GM13977 (cell line): ENCODE data around the gene GUCA2A.

Experiments
- DNase-seq: peaks from one replicate; pipeline ENCODE4 v3.0.0; 2012; ENCODE audit warnings: low spot score
- CTCF ChIP-seq: IDR thresholded peaks from 2 replicates; pipeline ENCODE4 v1.5.1; 2012; ENCODE audit warnings: mild to moderate bottlenecking, control low read depth; ENCODE audit not compliant: insufficient read depth; ENCODE audit errors: extremely low read depth, missing control alignments
- in situ Hi-C: fragments of 300-500 bp; cut with MboI; formaldehyde crosslinking; loops from one replicate; pipeline ENCODE4 v1.12.0; 2022; ENCODE audit warnings: low sequenced_read_pairs, low pct_unique_long_range_greater_than_20kb, mixed read lengths, inconsistent platforms; ENCODE audit not compliant: unreplicated experiment

GUCA2A gene

GRCh38 chr1:42114229-42114628 is 50.3 kb downstream of the GUCA2A start:
- TF ChIP-seq CTCF, result no peak
- DNase-seq, result no peak
- in situ Hi-C loops, result no loop called here
